A673 (cell line): ENCODE results near the gene PCNT. TPM values are rescaled to one million over a fixed set of nuclear protein-coding genes. Genes with fewer than 3 reads are reported as not detected.

Experiments
- BruUV-seq: library from RNA; stranded (reverse); fragments of 400-500 nt; replicated peaks from 2 replicates; lab custom pipeline; 2021; lab: Mats Ljungman, UMichigan
- CTCF ChIA-PET: fragments of 300-600 bp; sonication (Branson Sonifier 250); formaldehyde crosslinking; loops from one replicate; lab custom pipeline; 2022; ENCODE audit warnings: antibody characterized with exemption; lab: Charles Lee
- POLR2A ChIA-PET: fragments of 300-600 bp; sonication (Branson Sonifier 250); formaldehyde crosslinking; loops from one replicate; lab custom pipeline; 2022; ENCODE audit warnings: antibody characterized with exemption; ENCODE audit not compliant: low non-redundant PET; lab: Charles Lee
- DNase-seq: peaks from one replicate; pipeline ENCODE4 v3.0.0-alpha.2; 2015; ENCODE audit warnings: low spot score
- H3K27ac ChIP-seq: fragments of 200-600 bp; sonication (generic); 2 replicates; pipeline ENCODE4 v1.5.1; 2016; ENCODE audit warnings: mixed run types, low read depth, mild to moderate bottlenecking, mixed read lengths, antibody characterized with exemption, low read length; ENCODE audit not compliant: poor library complexity, severe bottlenecking
- H3K27me3 ChIP-seq: fragments of 200-600 bp; sonication (generic); replicated peaks from 2 replicates; pipeline ENCODE4 v1.6.1; 2017; ENCODE audit warnings: mixed run types, low read depth, mild to moderate bottlenecking, mixed read lengths, antibody characterized with exemption, low read length; ENCODE audit not compliant: insufficient read depth, poor library complexity
- H3K36me3 ChIP-seq: fragments of 200-600 bp; sonication (generic); 2 replicates; pipeline ENCODE4 v1.6.1; 2016; ENCODE audit warnings: mixed run types, mild to moderate bottlenecking, mixed read lengths, antibody characterized with exemption, low read length; ENCODE audit not compliant: insufficient read depth, poor library complexity, severe bottlenecking
- H3K4me1 ChIP-seq: fragments of 200-600 bp; sonication (generic); 2 replicates; pipeline ENCODE4 v1.6.1; 2017; ENCODE audit warnings: mixed run types, mild to moderate bottlenecking, mixed read lengths, antibody characterized with exemption, low read length; ENCODE audit not compliant: insufficient read depth, poor library complexity, severe bottlenecking
- H3K4me3 ChIP-seq: fragments of 200-600 bp; sonication (generic); 2 replicates; pipeline ENCODE4 v1.5.1; 2016; ENCODE audit warnings: low read depth, mixed run types, mild to moderate bottlenecking, mixed read lengths, low read length; ENCODE audit not compliant: poor library complexity, severe bottlenecking
- H3K9me3 ChIP-seq: fragments of 200-600 bp; sonication (generic); 2 replicates; pipeline ENCODE4 v1.6.1; 2016; ENCODE audit warnings: mixed run types, low read depth, mild to moderate bottlenecking, mixed read lengths, antibody characterized with exemption, low read length; ENCODE audit not compliant: poor library complexity, severe bottlenecking
- EZH2 ChIP-seq: fragments of 200-600 bp; sonication (generic); IDR thresholded peaks from 2 replicates; pipeline ENCODE4 v1.6.1; 2017; ENCODE audit warnings: borderline replicate concordance, low read depth, mild to moderate bottlenecking, mixed read lengths, antibody characterized with exemption, low read length; ENCODE audit not compliant: poor library complexity, severe bottlenecking
- intact Hi-C: fragments of 100-400 bp; cut with micrococcal nuclease; formaldehyde crosslinking; loops from one replicate; pipeline ENCODE4 v1.10.0; 2022; ENCODE audit not compliant: unreplicated experiment
- total RNA-seq: library from RNA; stranded (reverse); gene quantifications from 2 replicates; pipeline ENCODE4 v1.2.3, GENCODE V29; 2021
- TF ChIP-seq, protein P1 (sequence below): fragments of 300-800, 200-600 bp; sonication (generic); conservative IDR thresholded peaks from 2 replicates; pipeline ENCODE4 v1.5.1; 2017; ENCODE audit warnings: low read depth, mild to moderate bottlenecking, antibody characterized with exemption, low read length, moderate library complexity, mixed read lengths

The PCNT gene
- total RNA-seq, 1 experiment from 2014 or later: 66.4 TPM

DNA sequence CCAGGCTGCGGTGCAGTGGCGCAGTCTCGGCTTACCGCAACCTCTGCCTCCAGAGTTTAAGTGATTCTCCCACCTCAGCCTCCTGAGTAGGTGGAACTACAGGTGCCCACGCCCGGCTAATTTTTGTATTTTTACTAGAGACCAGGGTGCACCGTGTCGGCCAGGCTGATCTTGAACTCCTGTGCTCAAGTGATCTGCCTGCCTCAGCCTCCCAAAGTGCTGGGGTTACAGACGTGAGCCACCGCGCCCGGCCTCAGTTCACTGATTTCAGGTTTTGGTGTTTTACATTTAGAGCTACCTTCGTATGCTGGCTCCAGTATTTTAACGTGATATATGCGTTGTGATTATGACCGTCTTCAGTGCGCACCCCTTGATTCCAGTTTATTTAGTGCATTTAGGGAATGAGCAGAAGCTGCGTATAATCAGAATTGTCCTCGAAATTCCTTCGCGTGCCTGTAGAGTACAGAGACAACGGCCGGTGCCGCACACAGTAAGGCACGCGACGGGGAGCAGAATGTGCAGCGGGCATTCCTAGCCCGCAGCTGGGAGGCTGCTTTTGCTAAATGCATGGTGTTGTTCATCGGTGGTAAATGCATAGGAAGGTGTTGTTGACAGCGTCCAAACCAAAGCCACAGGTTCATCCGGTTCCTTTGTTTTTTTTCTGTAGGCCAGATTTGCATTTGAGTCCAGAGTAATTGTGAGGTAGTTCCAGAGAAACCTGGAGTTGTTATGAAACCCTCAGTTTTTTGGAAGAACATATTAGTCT lies 85.9 kb downstream of the PCNT start:
- Histone ChIP-seq H3K4me3 (no peak overlapping the region), H3K27me3 (no peaks in the 10 kb centered on the region), H3K4me1 (no peaks in the 10 kb centered on the region), H3K36me3 (peaks cover 11% of the 10 kb centered on the region), H3K9me3 (no peaks in the 10 kb centered on the region), H3K27ac (no peak overlapping the region)
- ChIA-PET POLR2A (no interaction called here), CTCF (no interaction called here)
- intact Hi-C loops: no loop called here
- no TSS peak for BruUV-seq
- TF ChIP-seq, protein P1, sequence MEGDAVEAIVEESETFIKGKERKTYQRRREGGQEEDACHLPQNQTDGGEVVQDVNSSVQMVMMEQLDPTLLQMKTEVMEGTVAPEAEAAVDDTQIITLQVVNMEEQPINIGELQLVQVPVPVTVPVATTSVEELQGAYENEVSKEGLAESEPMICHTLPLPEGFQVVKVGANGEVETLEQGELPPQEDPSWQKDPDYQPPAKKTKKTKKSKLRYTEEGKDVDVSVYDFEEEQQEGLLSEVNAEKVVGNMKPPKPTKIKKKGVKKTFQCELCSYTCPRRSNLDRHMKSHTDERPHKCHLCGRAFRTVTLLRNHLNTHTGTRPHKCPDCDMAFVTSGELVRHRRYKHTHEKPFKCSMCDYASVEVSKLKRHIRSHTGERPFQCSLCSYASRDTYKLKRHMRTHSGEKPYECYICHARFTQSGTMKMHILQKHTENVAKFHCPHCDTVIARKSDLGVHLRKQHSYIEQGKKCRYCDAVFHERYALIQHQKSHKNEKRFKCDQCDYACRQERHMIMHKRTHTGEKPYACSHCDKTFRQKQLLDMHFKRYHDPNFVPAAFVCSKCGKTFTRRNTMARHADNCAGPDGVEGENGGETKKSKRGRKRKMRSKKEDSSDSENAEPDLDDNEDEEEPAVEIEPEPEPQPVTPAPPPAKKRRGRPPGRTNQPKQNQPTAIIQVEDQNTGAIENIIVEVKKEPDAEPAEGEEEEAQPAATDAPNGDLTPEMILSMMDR: no peak
- TF ChIP-seq EZH2: no peak
- DNase-seq: no peak

DNA sequence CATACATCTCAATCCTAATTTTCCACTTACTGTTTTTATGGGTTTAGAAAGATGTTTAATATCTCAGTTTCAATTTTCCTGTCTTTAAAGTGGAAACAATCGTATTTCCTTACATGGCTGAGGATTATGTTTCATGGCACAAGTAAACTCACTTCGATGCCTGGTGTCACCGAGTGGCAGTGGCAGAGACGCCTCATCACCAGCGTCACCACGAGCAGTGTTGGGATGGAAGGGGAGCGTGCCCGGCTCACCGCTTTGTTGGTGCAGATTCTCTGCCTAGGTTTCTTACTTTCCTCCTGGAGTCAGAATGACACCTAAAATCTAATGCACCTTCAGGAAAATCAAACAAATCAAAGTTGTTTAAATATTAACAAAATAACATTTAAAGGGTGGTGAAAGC lies 86.6 kb downstream of the PCNT start:
- H3K36me3 ChIP-seq: peaks cover 11% of the 10 kb centered on the region
- DNase-seq: no peak
- no peaks in the 10 kb centered on the region for H3K27me3 ChIP-seq
- CTCF ChIA-PET: no interaction called here
- no peaks in the 10 kb centered on the region for H3K9me3 ChIP-seq
- TF ChIP-seq, protein P1: no peak
- TF ChIP-seq EZH2: no peak
- intact Hi-C loops: no loop called here
- no peak overlapping the region for H3K27ac ChIP-seq
- no peaks in the 10 kb centered on the region for H3K4me1 ChIP-seq
- H3K4me3 ChIP-seq: no peak overlapping the region
- BruUV-seq: no TSS peak
- POLR2A ChIA-PET: no interaction called here

GRCh38 chr21:46411236-46411635 lies 87.3 kb downstream of the PCNT start:
- H3K36me3 ChIP-seq: peaks cover 11% of the 10 kb centered on the region
- no peaks in the 10 kb centered on the region for H3K9me3 ChIP-seq
- TSS peak; percentile 90 for BruUV-seq
- no peaks in the 10 kb centered on the region for H3K27me3 ChIP-seq
- ChIA-PET POLR2A (no interaction called here), CTCF (no interaction called here)
- DNase-seq: no peak
- TF ChIP-seq, protein P1: no peak
- no peak for TF ChIP-seq EZH2
- no peaks in the 10 kb centered on the region for H3K4me1 ChIP-seq
- H3K27ac ChIP-seq: no peak overlapping the region
- no peak overlapping the region for H3K4me3 ChIP-seq
- intact Hi-C loops: no loop called here
